ENCODE data around the gene DUS1L.

The DUS1L gene

GRCh38 chr17:82031303-82031884 lies 34.2 kb downstream of the DUS1L start, which contains the start of gene RAC3:
Gene RAC3, plus strand, starts transcription at chr17:82031678. Its CDS starts 84 bp downstream, at chr17:82031762.
- H3K27ac ChIP-seq, result no peak within 1 kb of the TSS
- no peak for DNase-seq (ENCODE audit: low read depth, low spot score)

- peak; percentile 40 for DNase-seq (ENCODE audit: low read depth, low spot score)
- no peak overlapping the region for H3K27ac ChIP-seq
Measured at GRCh38 chr17:82030470-82031302, 34.9 kb downstream of the DUS1L start.

DNA sequence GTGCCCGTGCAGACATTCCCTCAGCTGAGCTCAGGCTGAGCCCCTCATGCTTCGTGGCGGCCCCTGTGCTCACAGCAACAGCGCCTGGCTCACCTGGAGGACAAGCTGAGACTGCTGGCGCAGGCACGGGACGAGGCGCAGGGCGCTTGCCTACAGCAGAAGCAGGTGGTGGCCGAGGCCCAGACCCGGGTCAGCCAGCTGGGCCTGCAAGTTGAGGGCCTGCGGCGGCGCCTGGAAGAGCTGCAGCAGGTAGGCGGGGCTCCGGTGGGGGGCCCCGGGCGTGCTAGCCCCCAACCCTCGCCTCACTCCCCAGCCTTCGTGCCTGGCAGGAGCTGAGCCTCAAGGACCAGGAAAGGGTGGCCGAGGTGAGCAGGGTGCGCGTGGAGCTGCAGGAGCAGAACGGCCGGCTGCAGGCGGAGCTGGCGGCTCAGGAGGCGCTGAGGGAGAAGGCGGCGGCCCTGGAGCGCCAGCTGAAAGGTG lies 35.6 kb downstream of the DUS1L start:
- no peak overlapping the region for H3K27ac ChIP-seq
- no peak for DNase-seq (ENCODE audit: low read depth, low spot score)

DNA sequence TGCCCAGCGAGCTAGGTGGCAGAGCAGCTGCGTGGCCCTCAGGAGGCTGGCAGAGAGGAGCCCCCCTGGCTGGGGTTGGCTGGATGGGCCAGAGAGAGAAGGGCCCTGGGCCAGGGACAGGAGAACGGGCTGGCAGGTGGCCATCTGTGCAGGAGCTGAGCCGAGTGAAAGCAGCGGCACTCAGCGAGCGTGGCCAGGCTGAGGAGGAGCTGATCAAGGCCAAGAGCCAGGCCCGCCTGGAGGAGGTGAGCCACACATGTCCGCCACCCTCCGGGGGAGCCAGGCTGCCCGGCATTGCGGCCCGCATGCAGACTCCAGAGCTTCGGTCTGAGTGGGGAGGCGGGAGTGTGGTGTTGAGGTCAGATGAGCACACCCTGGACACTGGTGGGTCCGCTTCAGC lies 36.2 kb downstream of the DUS1L start:
- DNase-seq (ENCODE audit: low read depth, low spot score), result no peak
- no peak overlapping the region for H3K27ac ChIP-seq

DNA sequence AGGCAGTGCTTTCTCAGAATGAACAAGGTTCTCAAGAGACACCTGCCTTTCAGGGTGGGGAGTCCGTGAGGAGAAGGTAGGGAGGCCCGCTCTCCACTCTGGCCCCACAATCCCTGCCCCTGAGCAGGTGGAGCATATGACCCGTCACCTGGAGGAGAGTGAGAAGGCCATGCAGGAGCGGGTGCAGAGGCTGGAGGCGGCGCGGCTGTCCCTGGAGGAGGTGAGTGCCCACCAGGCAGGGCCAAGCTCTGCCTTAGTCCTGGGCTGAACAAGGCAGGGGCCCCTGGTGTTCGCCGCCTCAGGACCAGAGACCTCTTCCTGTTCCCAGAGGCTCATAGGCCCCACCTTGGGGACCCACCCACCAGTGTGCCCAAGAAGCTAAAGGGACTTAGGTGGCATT lies 36.6 kb downstream of the DUS1L start:
- no peak overlapping the region for H3K27ac ChIP-seq
- no peak for DNase-seq (ENCODE audit: low read depth, low spot score)

- H3K27ac ChIP-seq, result no peak overlapping the region
- DNase-seq (ENCODE audit: low read depth, low spot score), result no peak
Measured at GRCh38 chr17:82028246-82028645, 37.4 kb downstream of the DUS1L start.

DNA sequence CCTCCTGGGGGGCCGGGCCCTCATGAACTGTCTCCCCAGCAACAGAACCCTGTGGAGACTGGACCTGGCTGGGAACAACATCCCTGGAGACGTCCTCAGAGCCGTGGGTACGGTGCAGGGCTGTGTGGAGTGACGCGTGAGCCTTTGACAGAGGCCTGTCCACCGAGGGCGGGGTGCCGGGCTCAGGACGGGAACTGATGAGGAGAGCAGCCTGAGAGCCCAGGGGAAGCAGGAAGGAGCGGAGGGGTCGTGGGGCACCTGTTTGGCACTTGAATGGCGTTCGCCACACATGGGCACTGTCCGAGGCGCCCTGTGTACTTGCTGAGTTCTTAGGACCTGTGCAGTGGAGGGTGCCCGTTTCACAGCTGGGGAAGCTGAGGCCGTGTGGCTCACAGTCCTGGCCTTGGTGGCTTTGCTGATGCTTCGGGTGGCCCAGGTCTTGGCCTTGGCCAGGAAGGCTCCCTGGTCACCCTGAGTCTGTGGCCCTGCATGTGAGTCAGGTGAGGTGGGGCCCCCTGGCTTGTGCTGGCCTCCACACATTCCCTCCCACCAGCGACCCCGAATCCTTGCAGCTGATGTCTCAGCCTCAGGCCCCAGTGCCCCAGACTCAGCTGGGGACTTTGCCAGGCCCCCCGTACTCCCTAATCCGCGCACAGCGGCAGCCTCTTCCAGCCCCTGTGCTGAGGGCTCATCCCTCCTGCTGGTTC lies 40.0 kb downstream of the DUS1L start:
- no peak overlapping the region for H3K27ac ChIP-seq

DNA sequence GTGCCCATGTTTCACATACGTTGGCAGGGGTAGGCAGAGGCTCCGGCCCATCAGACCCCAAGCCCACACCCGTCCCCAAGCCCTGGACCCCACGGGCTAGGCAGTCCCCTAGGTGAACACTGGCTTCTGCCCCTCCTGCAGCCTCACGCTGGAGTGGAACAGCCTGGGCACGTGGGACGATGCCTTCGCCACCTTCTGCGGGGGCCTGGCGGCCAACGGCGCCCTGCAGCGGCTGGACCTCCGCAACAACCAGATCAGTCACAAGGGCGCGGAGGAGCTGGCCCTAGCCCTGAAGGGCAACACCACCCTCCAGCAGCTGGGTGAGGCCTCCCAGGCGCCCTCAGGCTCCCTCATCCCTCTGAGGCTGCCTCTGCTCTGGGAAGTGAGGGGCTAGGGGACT lies 40.7 kb downstream of the DUS1L start:
- H3K27ac ChIP-seq, result no peak overlapping the region
- DNase-seq (ENCODE audit: low read depth, low spot score), result no peak

More for the DNA sequence above, 40.0 kb downstream of the DUS1L start:
- no peak for DNase-seq (ENCODE audit: low read depth, low spot score)

- DNase-seq (ENCODE audit: low read depth, low spot score), result no peak
- H3K27ac ChIP-seq, result no peak overlapping the region
Measured at GRCh38 chr17:82023447-82024241, 42.0 kb downstream of the DUS1L start.

DNA sequence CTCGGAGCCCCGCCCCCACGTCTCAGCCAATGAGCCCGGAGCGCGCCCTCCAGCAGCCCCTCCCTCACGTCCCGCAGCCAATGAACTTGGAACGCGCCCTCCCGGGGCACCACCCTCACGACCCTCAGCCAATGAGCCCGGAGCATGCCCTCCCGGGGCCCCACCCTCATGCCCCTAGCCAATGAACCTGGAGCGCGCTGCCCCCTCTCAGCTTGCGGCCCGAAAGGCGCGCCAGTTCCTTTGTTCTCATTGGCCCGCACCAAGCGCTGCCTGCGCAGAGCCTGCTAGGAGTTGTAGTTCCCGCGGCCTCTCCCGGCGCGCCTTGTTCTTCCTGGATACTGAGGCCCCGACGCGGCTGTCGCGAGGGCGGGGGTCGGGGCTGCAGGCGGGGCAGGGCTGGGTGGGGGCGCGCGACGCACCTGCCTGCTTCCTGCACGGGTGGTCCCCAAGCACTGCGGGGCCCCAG lies 42.6 kb downstream of the DUS1L start, which contains the start of gene LRRC45:
Gene LRRC45 (plus strand): TSS at position 325 of the 466 bp plus-strand sequence. CDS start 339 bp downstream, outside the sequence.
- DNase-seq (ENCODE audit: low read depth, low spot score), result peak; percentile 97
- peak within 1 kb of the TSS; percentile 17 for H3K27ac ChIP-seq

DNA sequence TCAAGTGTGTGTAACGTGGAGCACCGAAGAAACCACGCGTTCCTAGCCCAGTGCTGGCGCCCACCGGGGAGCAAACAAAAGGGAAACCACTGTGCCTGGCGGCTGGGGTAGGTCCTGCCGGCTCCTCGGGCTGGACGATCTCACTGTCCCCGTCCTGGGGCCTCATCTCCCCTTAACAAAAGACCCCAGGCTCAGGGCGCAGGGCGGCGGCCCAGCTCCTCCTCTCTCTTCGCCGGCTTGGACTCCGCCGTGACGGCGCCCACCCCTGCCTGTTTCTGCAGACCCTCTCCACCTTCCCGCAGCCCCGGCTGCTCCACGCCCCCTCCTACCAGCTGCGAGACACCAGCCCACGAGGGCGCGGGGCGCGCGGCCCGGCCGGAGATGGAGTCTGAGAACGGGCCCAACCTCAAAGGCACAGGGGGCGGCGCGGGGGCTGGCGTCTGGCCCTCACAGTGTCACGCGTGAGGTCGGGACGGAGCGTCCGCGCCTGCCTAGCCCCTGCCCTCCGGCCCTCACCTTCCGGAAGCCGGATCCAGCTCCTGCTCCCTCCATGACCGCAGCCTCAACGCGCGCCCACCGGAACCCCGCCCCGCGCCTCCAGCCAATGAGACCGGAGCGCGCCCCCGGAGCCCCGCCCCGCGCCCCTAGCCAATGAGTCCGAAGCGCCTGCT lies 43.2 kb downstream of the DUS1L start, which contains the start of gene CENPX:
Gene CENPX (minus strand): TSS at position 569 of the 671 bp plus-strand sequence. CDS start 17 bp downstream, at position 552.
- H3K27ac ChIP-seq, result peak within 1 kb of the TSS; percentile 17

GRCh38 chr17:82021900-82022309 lies 43.7 kb downstream of the DUS1L start:
- no peak for DNase-seq (ENCODE audit: low read depth, low spot score)
- peak overlapping the region; percentile 17 for H3K27ac ChIP-seq

More for the DNA sequence above, 43.2 kb downstream of the DUS1L start, which contains the start of gene CENPX:
- no peak for DNase-seq (ENCODE audit: low read depth, low spot score)

- peak overlapping the region; percentile 17 for H3K27ac ChIP-seq
- DNase-seq (ENCODE audit: low read depth, low spot score), result no peak
Measured at GRCh38 chr17:82021107-82021899, 44.3 kb downstream of the DUS1L start.

DNA sequence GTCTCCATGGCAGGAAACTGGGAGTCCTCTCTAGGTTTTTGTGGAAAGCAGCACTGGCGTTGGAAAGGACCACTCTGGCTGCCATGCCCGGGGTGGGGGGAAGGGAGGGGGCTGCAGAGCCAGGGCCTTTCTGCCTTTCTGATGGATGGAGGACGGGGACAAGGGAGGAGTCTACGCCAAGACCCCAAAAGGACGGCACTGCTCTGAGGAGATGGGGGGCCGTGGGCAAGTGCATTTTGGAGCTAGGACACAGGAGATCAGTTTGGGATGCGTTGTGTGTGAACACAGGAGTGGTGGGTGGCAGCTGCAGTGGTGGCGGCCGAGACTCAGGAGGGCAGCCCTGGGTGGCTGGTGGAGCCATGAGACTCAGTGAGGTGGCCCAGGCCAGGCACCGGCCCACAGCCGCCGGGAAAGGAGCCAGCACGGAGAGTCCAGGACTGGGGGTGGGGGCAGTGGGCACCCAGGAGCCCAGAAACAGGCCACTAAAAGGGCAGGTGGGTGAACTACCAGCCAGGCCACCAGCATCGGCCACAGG lies 45.0 kb downstream of the DUS1L start:
- DNase-seq (ENCODE audit: low read depth, low spot score), result no peak
- no peak overlapping the region for H3K27ac ChIP-seq

GRCh38 chr17:82019690-82020571 lies 45.7 kb downstream of the DUS1L start:
- DNase-seq (ENCODE audit: low read depth, low spot score), result no peak
- H3K27ac ChIP-seq, result no peak overlapping the region

GRCh38 chr17:82018989-82019689 lies 46.5 kb downstream of the DUS1L start:
- H3K27ac ChIP-seq, result no peak overlapping the region
- no peak for DNase-seq (ENCODE audit: low read depth, low spot score)

Data from epithelial cell of prostate (primary cell).